GM23338 (cell line): ENCODE data around the gene PHF21A. TPM values are rescaled to one million over a fixed set of nuclear protein-coding genes. Genes with fewer than 3 reads are reported as not detected.

Experiments used
- ATAC-seq: fragments of 200-7000 bp; cut with Tn5 transposase; 3 replicates; pipeline ENCODE4 v1.9.1; 2020
- DNase-seq: peaks from one replicate; pipeline ENCODE4 v3.0.0-alpha.2; 2015; ENCODE audit warnings: low spot score
- H2AFZ ChIP-seq: fragments of 200-600 bp; sonication (generic); 2 replicates; pipeline ENCODE4 v1.8.0; 2016; ENCODE audit warnings: antibody characterized with exemption, mild to moderate bottlenecking, moderate library complexity
- H3F3A ChIP-seq: fragments of 200-600 bp; sonication (generic); replicated peaks from 2 replicates; pipeline ENCODE4 v1.8.0; 2017; ENCODE audit warnings: antibody characterized with exemption, mixed run types, low read depth
- H3K27ac ChIP-seq: fragments of 200-600 bp; sonication (generic); 2 replicates; pipeline ENCODE4 v1.6.1; 2016; ENCODE audit warnings: low read depth
- H3K27me3 ChIP-seq: fragments of 200-600 bp; sonication (generic); 2 replicates; pipeline ENCODE4 v1.8.0; 2016; ENCODE audit warnings: mild to moderate bottlenecking, mixed run types, moderate library complexity; ENCODE audit not compliant: insufficient read depth
- H3K36me3 ChIP-seq: fragments of 200-600 bp; sonication (generic); 2 replicates; pipeline ENCODE4 v1.8.0; 2016; ENCODE audit warnings: mild to moderate bottlenecking; ENCODE audit not compliant: insufficient read depth
- H3K4me1 ChIP-seq: fragments of 200-600 bp; sonication (generic); 2 replicates; pipeline ENCODE4 v1.8.0; 2016; ENCODE audit warnings: mild to moderate bottlenecking, moderate library complexity; ENCODE audit not compliant: insufficient read depth
- H3K4me2 ChIP-seq: fragments of 200-600 bp; sonication (generic); 2 replicates; pipeline ENCODE4 v1.7.1; 2017; ENCODE audit warnings: mixed run types
- H3K4me3 ChIP-seq: fragments of 200-600 bp; sonication (generic); 2 replicates; pipeline ENCODE4 v1.6.1; 2016; ENCODE audit warnings: mixed run types
- H3K79me2 ChIP-seq: fragments of 200-600 bp; sonication (generic); replicated peaks from 2 replicates; pipeline ENCODE4 v1.8.0; 2017; ENCODE audit warnings: mild to moderate bottlenecking; ENCODE audit not compliant: insufficient read depth
- H3K9me2 ChIP-seq: fragments of 200-600 bp; sonication (generic); 2 replicates; pipeline ENCODE4 v1.8.0; 2017; ENCODE audit not compliant: insufficient read depth
- H4K20me1 ChIP-seq: fragments of 200-600 bp; sonication (generic); replicated peaks from 2 replicates; pipeline ENCODE4 v1.8.0; 2017; ENCODE audit warnings: mild to moderate bottlenecking; ENCODE audit not compliant: insufficient read depth
- H3K27ac Mint-ChIP-seq: 2 replicates; pipeline ENCODE4 v1.8.0; 2020; ENCODE audit warnings: inconsistent platforms, mild to moderate bottlenecking, moderate library complexity, mixed read lengths
- H3K27me3 Mint-ChIP-seq: 3 replicates; pipeline ENCODE4 v1.8.0; 2022; ENCODE audit warnings: low read depth, mild to moderate bottlenecking, moderate library complexity, mixed read lengths, inconsistent platforms; ENCODE audit not compliant: insufficient read depth, poor library complexity
- H3K36me3 Mint-ChIP-seq: 3 replicates; pipeline ENCODE4 v1.8.0; 2021; ENCODE audit warnings: low read depth, mild to moderate bottlenecking, inconsistent platforms, moderate library complexity, mixed read lengths
- H3K4me1 Mint-ChIP-seq: 3 replicates; pipeline ENCODE4 v1.8.0; 2020; ENCODE audit warnings: mild to moderate bottlenecking, inconsistent platforms, mixed read lengths
- H3K4me3 Mint-ChIP-seq: 3 replicates; pipeline ENCODE4 v1.8.0; 2021; ENCODE audit warnings: moderate library complexity, mild to moderate bottlenecking, inconsistent platforms, mixed read lengths
- H3K9me3 Mint-ChIP-seq: 3 replicates; pipeline ENCODE4 v1.8.0; 2020; ENCODE audit warnings: moderate library complexity, mild to moderate bottlenecking, inconsistent platforms, mixed read lengths
- CREB1 ChIP-seq: fragments of 250-450 bp; sonication (Bioruptor Pico); IDR thresholded peaks from 2 replicates; pipeline ENCODE4 v1.5.0; 2020; ENCODE audit warnings: low read depth, mild to moderate bottlenecking, moderate library complexity
- EZH2 ChIP-seq: fragments of 200-600 bp; sonication (generic); IDR thresholded peaks from one replicate; pipeline ENCODE4 v1.8.0; 2017; ENCODE audit warnings: antibody characterized with exemption, mild to moderate bottlenecking, low read depth; ENCODE audit not compliant: unreplicated experiment
- EZH2phosphoT487 ChIP-seq: fragments of 200-600 bp; sonication (generic); IDR thresholded peaks from one replicate; pipeline ENCODE4 v1.8.1; 2018; ENCODE audit warnings: antibody characterized with exemption; ENCODE audit not compliant: unreplicated experiment
- JUNB ChIP-seq: IDR thresholded peaks from one replicate; pipeline ENCODE4 v1.6.1; 2016; ENCODE audit warnings: antibody characterized with exemption; ENCODE audit not compliant: unreplicated experiment
- NANOG ChIP-seq: IDR thresholded peaks from 2 replicates; pipeline ENCODE4 v1.6.1; 2016; ENCODE audit warnings: antibody characterized with exemption, borderline replicate concordance
- POLR2AphosphoS5 ChIP-seq: IDR thresholded peaks from 2 replicates; pipeline ENCODE4 v1.6.1; 2016; ENCODE audit warnings: antibody characterized with exemption, low read depth
- STAT1 ChIP-seq: IDR thresholded peaks from one replicate; pipeline ENCODE4 v1.6.1; 2016; ENCODE audit warnings: antibody characterized with exemption; ENCODE audit not compliant: unreplicated experiment
- ZNF114 ChIP-seq: fragments of 250-450 bp; sonication (Bioruptor Pico); IDR thresholded peaks from 2 replicates; pipeline ENCODE4 v1.5.0; 2020; ENCODE audit warnings: mild to moderate bottlenecking, moderate library complexity
- ZNF331 ChIP-seq: fragments of 250-450 bp; sonication (Bioruptor Pico); IDR thresholded peaks from 2 replicates; pipeline ENCODE4 v1.5.0; 2020; ENCODE audit warnings: low read depth, mild to moderate bottlenecking, moderate library complexity
- ZNF462 ChIP-seq: fragments of 250-450 bp; sonication (Bioruptor Pico); IDR thresholded peaks from 2 replicates; pipeline ENCODE4 v1.5.0; 2020; ENCODE audit warnings: mild to moderate bottlenecking, moderate library complexity
- polyA plus RNA-seq: library from polyadenylated mRNA; unstranded; fragments of >200 nt; fragmentation: Nextera tagmentation; extraction: Ambion mirVana; gene quantifications from 2 replicates; pipeline ENCODE4 v1.2.1, GENCODE V29; 2016
- total RNA-seq: library from RNA; depleted of rRNA; stranded (reverse); fragments of >200 nt; shearing (Covaris generic); gene quantifications from 2 replicates; pipeline ENCODE4 v1.2.3, GENCODE V29; 2014
- TF ChIP-seq, protein P1 (sequence below), 2 experiments: fragments of 200-600 bp in 1 of 2; sonication (generic) in 1 of 2; conservative IDR thresholded peaks; 2 replicates each; pipeline versions ENCODE4 v1.5.1 to v1.6.1; 2016 to 2017; ENCODE audit warnings: antibody characterized with exemption in 2 of 2, low read depth in 2 of 2, mild to moderate bottlenecking in 2 of 2, moderate library complexity in 1 of 2
- TF ChIP-seq, protein P2 (sequence below): IDR thresholded peaks from one replicate; pipeline ENCODE4 v1.6.1; 2018; ENCODE audit warnings: antibody characterized with exemption; ENCODE audit not compliant: unreplicated experiment
- TF ChIP-seq, protein P3 (sequence below): IDR thresholded peaks from 2 replicates; pipeline ENCODE4 v1.6.1; 2016; ENCODE audit warnings: antibody characterized with exemption

Gene PHF21A
- total and polyA plus RNA-seq, 2 experiments from 2014 or later, result 21.7 to 23.6 TPM

DNA sequence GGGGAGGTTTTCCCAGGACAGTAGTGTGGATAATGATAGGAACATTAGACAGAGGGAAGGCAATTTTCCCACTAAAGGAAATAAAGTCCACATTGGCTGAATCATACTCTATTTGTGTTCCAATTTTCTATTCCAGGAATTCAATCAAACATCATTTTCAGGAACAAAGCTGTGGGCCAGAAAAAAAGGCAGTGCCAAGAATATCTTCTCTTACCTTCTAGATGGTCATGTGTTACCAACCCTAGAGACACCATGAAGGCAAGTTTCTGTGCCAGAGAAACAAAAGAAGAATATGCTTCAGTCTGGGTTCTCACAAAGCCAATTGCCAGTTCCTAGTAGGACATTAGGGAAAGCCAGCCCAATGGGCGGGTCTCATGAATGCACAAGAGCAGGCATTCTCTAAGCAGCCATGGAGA is 171.3 kb downstream of the PHF21A start:
- Histone ChIP-seq H3K27me3 (no peaks in the 10 kb centered on the region), H3K4me3 (no peak overlapping the region), H3K36me3 (peaks cover 13% of the 10 kb centered on the region), H3K79me2 (no peaks in the 10 kb centered on the region), H2AFZ (no peak overlapping the region), H3K4me1 (no peaks in the 10 kb centered on the region), H4K20me1 (no peaks in the 10 kb centered on the region), H3K27ac (no peak overlapping the region), H3K4me2 (no peak overlapping the region), H3F3A (no peaks in the 10 kb centered on the region), H3K9me2 (no peaks in the 10 kb centered on the region)
- ATAC-seq (no peak), DNase-seq (no peak)
- no peaks in the 10 kb centered on the region for H3K27me3 Mint-ChIP-seq
- TF ChIP-seq EZH2phosphoT487, result no peak
- TF ChIP-seq, protein P1, sequence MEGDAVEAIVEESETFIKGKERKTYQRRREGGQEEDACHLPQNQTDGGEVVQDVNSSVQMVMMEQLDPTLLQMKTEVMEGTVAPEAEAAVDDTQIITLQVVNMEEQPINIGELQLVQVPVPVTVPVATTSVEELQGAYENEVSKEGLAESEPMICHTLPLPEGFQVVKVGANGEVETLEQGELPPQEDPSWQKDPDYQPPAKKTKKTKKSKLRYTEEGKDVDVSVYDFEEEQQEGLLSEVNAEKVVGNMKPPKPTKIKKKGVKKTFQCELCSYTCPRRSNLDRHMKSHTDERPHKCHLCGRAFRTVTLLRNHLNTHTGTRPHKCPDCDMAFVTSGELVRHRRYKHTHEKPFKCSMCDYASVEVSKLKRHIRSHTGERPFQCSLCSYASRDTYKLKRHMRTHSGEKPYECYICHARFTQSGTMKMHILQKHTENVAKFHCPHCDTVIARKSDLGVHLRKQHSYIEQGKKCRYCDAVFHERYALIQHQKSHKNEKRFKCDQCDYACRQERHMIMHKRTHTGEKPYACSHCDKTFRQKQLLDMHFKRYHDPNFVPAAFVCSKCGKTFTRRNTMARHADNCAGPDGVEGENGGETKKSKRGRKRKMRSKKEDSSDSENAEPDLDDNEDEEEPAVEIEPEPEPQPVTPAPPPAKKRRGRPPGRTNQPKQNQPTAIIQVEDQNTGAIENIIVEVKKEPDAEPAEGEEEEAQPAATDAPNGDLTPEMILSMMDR (conservative IDR thresholded peaks at IDR 0.05; ENCODE audit: low read depth in 2 of 2), result no peak
- TF ChIP-seq, protein P2, sequence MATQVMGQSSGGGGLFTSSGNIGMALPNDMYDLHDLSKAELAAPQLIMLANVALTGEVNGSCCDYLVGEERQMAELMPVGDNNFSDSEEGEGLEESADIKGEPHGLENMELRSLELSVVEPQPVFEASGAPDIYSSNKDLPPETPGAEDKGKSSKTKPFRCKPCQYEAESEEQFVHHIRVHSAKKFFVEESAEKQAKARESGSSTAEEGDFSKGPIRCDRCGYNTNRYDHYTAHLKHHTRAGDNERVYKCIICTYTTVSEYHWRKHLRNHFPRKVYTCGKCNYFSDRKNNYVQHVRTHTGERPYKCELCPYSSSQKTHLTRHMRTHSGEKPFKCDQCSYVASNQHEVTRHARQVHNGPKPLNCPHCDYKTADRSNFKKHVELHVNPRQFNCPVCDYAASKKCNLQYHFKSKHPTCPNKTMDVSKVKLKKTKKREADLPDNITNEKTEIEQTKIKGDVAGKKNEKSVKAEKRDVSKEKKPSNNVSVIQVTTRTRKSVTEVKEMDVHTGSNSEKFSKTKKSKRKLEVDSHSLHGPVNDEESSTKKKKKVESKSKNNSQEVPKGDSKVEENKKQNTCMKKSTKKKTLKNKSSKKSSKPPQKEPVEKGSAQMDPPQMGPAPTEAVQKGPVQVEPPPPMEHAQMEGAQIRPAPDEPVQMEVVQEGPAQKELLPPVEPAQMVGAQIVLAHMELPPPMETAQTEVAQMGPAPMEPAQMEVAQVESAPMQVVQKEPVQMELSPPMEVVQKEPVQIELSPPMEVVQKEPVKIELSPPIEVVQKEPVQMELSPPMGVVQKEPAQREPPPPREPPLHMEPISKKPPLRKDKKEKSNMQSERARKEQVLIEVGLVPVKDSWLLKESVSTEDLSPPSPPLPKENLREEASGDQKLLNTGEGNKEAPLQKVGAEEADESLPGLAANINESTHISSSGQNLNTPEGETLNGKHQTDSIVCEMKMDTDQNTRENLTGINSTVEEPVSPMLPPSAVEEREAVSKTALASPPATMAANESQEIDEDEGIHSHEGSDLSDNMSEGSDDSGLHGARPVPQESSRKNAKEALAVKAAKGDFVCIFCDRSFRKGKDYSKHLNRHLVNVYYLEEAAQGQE, result no peak
- TF ChIP-seq POLR2AphosphoS5, result no peak
- no peak for TF ChIP-seq JUNB
- no peak for TF ChIP-seq CREB1
- no peak for TF ChIP-seq ZNF462 (CRISPR knock-in tag)
- no peak for TF ChIP-seq EZH2
- no peak for TF ChIP-seq NANOG
- TF ChIP-seq STAT1, result no peak
- no peak for TF ChIP-seq ZNF114 (CRISPR knock-in tag)
- TF ChIP-seq, protein P3, sequence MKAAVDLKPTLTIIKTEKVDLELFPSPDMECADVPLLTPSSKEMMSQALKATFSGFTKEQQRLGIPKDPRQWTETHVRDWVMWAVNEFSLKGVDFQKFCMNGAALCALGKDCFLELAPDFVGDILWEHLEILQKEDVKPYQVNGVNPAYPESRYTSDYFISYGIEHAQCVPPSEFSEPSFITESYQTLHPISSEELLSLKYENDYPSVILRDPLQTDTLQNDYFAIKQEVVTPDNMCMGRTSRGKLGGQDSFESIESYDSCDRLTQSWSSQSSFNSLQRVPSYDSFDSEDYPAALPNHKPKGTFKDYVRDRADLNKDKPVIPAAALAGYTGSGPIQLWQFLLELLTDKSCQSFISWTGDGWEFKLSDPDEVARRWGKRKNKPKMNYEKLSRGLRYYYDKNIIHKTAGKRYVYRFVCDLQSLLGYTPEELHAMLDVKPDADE, result no peak
- TF ChIP-seq ZNF331 (CRISPR knock-in tag), result no peak
- no peaks in the 10 kb centered on the region for H3K4me1 Mint-ChIP-seq
- no peak overlapping the region for H3K27ac Mint-ChIP-seq
- H3K36me3 Mint-ChIP-seq, result peaks cover 14% of the 10 kb centered on the region; the same call in 2 of the 3 replicates
- H3K9me3 Mint-ChIP-seq, result no peaks in the 10 kb centered on the region
- H3K4me3 Mint-ChIP-seq, result no peak overlapping the region
